Activated naive CD4-positive, alpha-beta T cell treated with anti-CD3 and anti-CD28 coated beads for 36 hours (primary cell): ENCODE results near the gene BRF1. TPM values are rescaled to one million over a fixed set of nuclear protein-coding genes. Genes with fewer than 3 reads are reported as not detected.
A peak's percentile ranks its signal among the peaks of the same experiment; 100 is the strongest.

Experiments
- CTCF ChIA-PET: fragments of 350-600 bp; sonication (Branson Sonifier 250); formaldehyde crosslinking; loops from one replicate; lab custom pipeline; 2021; ENCODE audit warnings: antibody characterized with exemption; lab: Charles Lee
- DNase-seq: peaks from one replicate; pipeline ENCODE4 v3.0.0-alpha.2; 2020
- H3K27ac Mint-ChIP-seq: one replicate; pipeline ENCODE4 v1.8.0; 2021; ENCODE audit warnings: mild to moderate bottlenecking, mixed read lengths
- H3K27me3 Mint-ChIP-seq: one replicate; pipeline ENCODE4 v1.8.0; 2021; ENCODE audit warnings: low read depth, mixed read lengths
- H3K36me3 Mint-ChIP-seq: one replicate; pipeline ENCODE4 v1.8.0; 2021; ENCODE audit warnings: low read depth, mixed read lengths
- H3K4me1 Mint-ChIP-seq: one replicate; pipeline ENCODE4 v1.8.0; 2021; ENCODE audit warnings: low read depth, mixed read lengths
- H3K4me3 Mint-ChIP-seq: one replicate; pipeline ENCODE4 v1.8.0; 2021; ENCODE audit warnings: mild to moderate bottlenecking, moderate library complexity, mixed read lengths
- H3K9me3 Mint-ChIP-seq: one replicate; pipeline ENCODE4 v1.8.0; 2021; ENCODE audit warnings: mixed read lengths
- intact Hi-C: fragments of 100-400 bp; cut with micrococcal nuclease; formaldehyde crosslinking; loops from one replicate; pipeline ENCODE4 v1.15.1; 2023
- total RNA-seq, 2 experiments: library from RNA; stranded (reverse); gene quantifications; one replicate each; pipeline ENCODE4 v1.2.3, GENCODE V29; 2021

The BRF1 gene
- total RNA-seq, 2 experiments from 2014 or later: 20.6 to 23.4 TPM

DNA sequence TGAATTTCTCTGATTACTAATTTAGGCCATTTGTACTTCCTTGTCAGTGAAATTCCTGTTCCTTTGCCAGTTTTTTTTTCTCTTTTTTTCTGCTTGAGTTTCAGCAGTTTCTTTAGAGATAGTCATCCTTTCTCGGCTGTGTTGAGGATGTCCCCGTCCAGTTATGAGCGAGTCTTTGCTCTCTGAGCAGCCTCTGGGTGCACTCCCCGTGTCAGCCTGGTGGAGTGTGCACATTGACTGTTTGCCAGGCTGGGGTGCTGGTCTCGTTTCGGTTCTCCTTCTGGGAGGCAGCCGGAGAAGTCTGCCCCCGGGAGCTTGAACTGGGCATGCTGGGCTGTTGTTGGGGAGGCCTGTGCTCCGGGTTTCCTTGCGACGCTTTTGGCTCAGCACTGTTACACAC is 16.7 kb upstream of the BRF1 start:
- no peak for DNase-seq
- CTCF ChIA-PET: no interaction called here
- Mint-ChIP-seq H3K9me3 (no peaks in the 10 kb centered on the region), H3K27me3 (no peaks in the 10 kb centered on the region), H3K4me3 (no peak overlapping the region), H3K27ac (no peak overlapping the region), H3K4me1 (peaks cover 25% of the 10 kb centered on the region), H3K36me3 (peaks cover 1% of the 10 kb centered on the region)
- intact Hi-C loops: no loop called here

DNA sequence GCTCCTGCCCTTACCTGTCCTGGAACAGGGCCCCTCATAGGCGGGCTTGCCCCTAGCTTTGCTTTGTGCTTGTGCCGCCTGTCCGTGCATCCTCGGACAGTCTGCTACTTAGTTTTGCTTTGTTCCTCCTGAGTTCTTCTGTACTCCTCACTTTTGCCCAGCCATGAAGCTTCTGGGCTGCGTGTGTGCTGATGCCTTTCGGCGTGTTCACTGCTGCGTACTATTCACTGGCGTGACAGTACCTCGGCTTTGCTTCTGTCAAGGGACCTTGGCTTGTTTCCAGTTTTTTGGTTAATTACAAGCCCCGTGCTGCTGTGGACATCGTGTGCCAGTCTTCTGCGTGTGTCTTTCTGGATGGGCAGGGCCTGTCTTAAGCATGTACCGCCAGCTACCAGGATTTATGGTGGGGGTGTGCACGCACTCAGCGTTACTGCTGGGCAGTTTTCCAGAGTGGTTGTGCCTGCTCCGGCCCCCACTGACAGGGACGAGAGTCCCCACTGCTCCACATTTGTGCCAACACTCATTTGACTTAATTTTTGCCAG is 16.2 kb upstream of the BRF1 start:
- Mint-ChIP-seq H3K4me3 (peak overlapping the region; percentile 18), H3K27ac (no peak overlapping the region), H3K36me3 (no peaks in the 10 kb centered on the region), H3K4me1 (peaks cover 25% of the 10 kb centered on the region), H3K9me3 (no peaks in the 10 kb centered on the region), H3K27me3 (no peaks in the 10 kb centered on the region)
- DNase-seq: no peak
- CTCF ChIA-PET: interaction anchor here (0.7 kb wide), 1 partner anchor 230 kb away, joined by 3 read pairs; no protein-coding TSS in a partner anchor
- intact Hi-C loops: no loop called here

DNA sequence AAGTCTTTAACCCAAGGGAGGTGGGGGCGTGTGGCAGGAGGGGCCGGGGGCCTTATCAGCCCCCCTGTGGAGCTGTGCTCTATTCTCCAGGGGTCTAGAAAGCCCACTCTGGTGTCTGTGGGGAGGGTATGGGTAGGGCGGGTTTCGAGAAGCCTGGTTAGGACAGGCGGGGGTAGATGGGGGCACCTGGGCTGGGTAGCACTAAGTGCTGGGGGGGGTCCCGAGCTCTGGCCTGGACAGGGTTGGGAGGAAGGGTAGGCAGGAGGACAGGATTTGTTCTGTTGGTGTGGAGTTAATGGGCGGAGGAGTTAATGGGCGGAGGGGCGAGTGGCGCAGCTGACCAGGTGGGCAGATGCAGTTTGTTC is 15.8 kb upstream of the BRF1 start:
- intact Hi-C loops: no loop called here
- CTCF ChIA-PET: interaction anchor here (0.7 kb wide), 1 partner anchor 230 kb away, joined by 3 read pairs; no protein-coding TSS in a partner anchor
- H3K4me1 Mint-ChIP-seq: peaks cover 25% of the 10 kb centered on the region
- H3K9me3 Mint-ChIP-seq: no peaks in the 10 kb centered on the region
- H3K4me3 Mint-ChIP-seq: peak overlapping the region; percentile 18
- H3K27ac Mint-ChIP-seq: no peak overlapping the region
- no peaks in the 10 kb centered on the region for H3K36me3 Mint-ChIP-seq
- H3K27me3 Mint-ChIP-seq: no peaks in the 10 kb centered on the region
- no peak for DNase-seq

DNA sequence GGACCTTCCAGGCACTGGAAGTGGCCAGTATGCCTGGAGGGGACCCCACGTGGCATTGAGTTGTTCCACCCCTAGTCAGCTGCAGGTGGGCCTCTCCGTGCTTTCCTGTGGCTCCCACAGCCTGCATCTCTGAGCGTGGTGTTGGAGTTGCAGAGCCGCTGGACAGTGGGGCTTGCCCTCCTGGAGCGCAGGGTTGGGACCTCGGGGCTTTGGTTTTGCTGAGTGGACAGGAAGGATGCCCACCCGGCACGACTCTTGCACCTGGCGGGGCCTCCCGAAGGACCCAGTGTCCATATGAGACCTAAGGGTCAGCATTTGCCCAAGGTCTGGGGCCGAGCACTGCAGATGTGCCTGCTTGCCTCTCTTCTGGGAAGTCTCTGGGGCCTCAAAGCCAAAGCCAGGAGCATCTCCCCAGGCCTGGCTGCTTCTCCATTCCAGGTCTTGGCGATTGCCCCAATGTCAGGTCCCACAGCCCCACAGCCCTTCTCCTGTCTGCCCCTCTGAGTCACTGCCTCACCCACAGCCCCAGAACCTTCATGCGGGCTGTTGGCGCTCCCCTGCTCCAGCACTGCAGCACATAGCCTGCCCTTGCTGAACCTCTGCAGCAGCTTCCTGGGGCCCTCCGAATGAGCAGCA is 15.3 kb upstream of the BRF1 start:
- no peaks in the 10 kb centered on the region for H3K36me3 Mint-ChIP-seq
- intact Hi-C loops: no loop called here
- CTCF ChIA-PET: interaction anchor here (0.6 kb wide), 1 partner anchor 20 kb away, joined by 3 read pairs; no protein-coding TSS in a partner anchor

DNA sequence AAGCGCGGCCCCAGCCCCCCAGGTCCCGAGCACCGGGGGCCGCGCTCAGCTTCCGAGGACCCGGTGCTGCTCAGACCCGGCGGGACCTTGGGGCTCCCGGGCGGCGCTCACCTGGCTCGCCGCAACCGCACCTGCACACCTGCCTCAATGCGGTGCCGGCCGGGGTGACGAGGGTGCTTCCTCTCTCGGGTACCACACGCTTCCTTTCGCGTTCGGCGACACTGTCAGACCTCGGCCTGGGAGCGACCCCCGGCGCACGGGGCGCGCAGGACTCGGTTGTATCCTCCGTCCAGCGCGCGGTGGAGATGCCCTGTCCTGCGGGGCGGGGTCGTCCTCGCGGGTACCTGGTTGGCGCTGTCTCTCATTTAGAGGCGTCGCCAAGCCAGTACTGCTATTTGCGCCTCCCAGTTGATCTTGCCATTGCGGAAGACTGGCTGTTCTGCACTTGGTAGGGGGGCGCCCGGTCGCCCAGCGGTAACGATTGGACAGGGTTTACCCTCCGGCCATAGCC is 14.5 kb upstream of the BRF1 start:
- intact Hi-C loops: no loop called here
- H3K27me3 Mint-ChIP-seq: no peaks in the 10 kb centered on the region
- CTCF ChIA-PET: interaction anchor here (0.6 kb wide), 1 partner anchor 19 kb away, joined by 3 read pairs; no protein-coding TSS in a partner anchor

More for the DNA sequence above, 15.3 kb upstream of the BRF1 start:
- Mint-ChIP-seq H3K27me3 (no peaks in the 10 kb centered on the region), H3K4me3 (peak overlapping the region; percentile 85), H3K9me3 (no peaks in the 10 kb centered on the region), H3K4me1 (peaks cover 25% of the 10 kb centered on the region), H3K27ac (no peak overlapping the region)
- no peak for DNase-seq

DNA sequence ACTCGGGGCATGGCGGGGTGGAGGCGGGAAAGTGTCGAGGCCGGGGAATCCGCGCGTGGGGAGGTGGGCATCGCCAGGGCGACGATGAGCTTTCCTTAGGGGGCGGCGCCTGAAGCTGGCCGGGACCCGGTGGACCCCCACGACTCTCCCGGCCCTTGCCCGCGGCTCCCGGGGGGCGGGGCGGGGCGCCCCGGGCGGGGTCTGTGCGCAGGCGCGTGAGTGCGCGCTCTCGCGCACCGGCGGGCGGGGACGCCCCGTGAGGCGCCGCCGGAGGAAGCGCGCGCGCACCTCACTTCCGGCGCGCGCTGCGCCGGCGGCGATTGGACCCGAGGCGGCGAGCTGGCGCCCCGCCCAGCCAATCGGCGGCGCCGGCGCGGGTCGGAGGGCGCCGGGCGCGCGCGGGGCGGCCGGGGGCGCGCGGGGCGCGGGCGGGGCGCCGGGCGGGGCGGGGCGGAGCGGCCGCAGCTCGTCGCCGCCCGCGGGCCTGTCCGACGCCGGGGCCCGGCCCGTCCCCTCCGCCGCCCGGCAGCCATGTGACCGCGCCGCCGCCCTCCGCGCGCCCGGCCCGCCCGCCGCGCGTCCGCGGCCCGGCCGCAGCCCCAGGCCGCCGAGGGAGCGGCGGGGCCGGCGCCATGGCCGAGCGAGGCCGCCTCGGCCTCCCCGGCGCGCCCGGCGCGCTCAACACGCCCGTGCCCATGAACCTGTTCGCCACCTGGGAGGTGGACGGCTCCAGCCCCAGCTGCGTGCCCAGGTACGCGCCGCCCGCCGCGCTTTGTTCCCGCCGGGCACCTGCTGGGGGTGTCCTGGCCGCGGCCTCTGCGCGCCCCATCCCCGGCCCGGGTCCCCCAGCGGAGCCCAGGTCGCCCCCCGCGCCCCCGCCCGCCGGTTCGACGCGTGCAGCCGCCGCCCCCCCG is 13.7 kb upstream of the BRF1 start, which contains the start of gene PACS2:
Gene PACS2, plus strand, starts transcription at position 462 of the 914 bp plus-strand sequence. Its CDS starts 171 bp downstream, at position 633.
- Mint-ChIP-seq H3K9me3 (no peaks in the 10 kb centered on the region), H3K27me3 (no peaks in the 10 kb centered on the region), H3K27ac (peak within 1 kb of the TSS; percentile 46), H3K4me3 (peak within 1 kb of the TSS; percentile 85), H3K4me1 (peaks cover 25% of the 10 kb centered on the region), H3K36me3 (no peaks in the 10 kb centered on the region)
- CTCF ChIA-PET: interaction anchor here (0.6 kb wide), 1 partner anchor 15 kb away, joined by 3 read pairs; no protein-coding TSS in a partner anchor
- intact Hi-C loops: loop anchor here (1.0 kb wide), 1 partner anchor 13 kb away; the partner anchor contains the start of gene BRF1
- DNase-seq: peak; percentile 63

More for the DNA sequence above, 14.5 kb upstream of the BRF1 start:
- peak overlapping the region; percentile 85 for H3K4me3 Mint-ChIP-seq
- peak; percentile 64 for DNase-seq
- peaks cover 25% of the 10 kb centered on the region for H3K4me1 Mint-ChIP-seq
- H3K9me3 Mint-ChIP-seq: no peaks in the 10 kb centered on the region
- H3K27ac Mint-ChIP-seq: peak overlapping the region; percentile 46
- no peaks in the 10 kb centered on the region for H3K36me3 Mint-ChIP-seq

DNA sequence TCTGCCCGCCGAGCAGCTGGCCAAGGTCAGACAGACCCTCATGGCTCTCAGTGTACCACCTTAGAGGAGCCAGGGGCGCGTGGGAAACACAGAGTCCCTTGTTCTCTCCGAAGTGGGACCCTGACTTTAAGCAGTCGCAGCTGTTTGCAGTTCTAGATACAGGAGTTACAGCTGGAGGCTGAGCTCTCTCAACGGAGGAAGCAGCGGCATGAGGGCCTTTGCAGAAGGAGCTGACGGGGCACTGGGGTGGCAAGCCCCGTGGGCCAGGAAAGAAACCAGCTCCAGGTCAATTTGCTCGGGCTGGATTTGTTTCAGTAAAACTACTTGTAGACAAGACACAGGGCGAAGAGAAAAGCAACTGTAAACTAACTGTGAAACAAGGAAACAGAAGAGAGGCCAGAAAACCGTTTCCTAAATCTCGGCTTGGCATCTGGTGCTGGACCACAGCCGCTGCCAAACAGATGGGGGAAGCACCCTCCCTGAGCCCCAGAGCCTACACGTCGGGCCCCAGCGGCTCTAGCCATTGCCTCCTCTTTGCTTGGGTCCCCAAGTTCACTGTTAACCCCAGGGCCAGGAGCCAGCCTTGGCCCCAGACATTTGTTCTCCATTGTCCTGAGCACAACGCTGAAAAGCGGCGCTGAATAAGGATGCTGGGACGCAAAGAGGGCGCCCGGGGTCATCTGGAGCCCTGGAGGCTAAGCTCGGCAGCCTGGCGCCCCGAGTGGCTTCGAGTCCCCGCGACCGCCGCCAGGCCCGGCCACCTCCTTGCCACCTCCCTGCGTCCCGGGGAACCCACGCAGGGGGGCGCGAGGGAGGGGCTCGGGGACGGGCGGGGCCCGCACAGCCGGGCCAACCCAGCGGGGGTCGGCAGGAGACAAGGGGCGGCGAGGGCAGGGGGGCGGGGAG is 12.8 kb upstream of the BRF1 start:
- intact Hi-C loops: loop anchor here (1.0 kb wide), 1 partner anchor 12 kb away; the partner anchor contains the start of gene BRF1
- Mint-ChIP-seq H3K4me3 (peak overlapping the region; percentile 69), H3K9me3 (no peaks in the 10 kb centered on the region), H3K27ac (peak overlapping the region; percentile 30), H3K36me3 (no peaks in the 10 kb centered on the region), H3K27me3 (no peaks in the 10 kb centered on the region), H3K4me1 (peaks cover 25% of the 10 kb centered on the region)
- DNase-seq: peak; percentile 28
- CTCF ChIA-PET: interaction anchor here (0.6 kb wide), 1 partner anchor 14 kb away, joined by 3 read pairs; no protein-coding TSS in a partner anchor

DNA sequence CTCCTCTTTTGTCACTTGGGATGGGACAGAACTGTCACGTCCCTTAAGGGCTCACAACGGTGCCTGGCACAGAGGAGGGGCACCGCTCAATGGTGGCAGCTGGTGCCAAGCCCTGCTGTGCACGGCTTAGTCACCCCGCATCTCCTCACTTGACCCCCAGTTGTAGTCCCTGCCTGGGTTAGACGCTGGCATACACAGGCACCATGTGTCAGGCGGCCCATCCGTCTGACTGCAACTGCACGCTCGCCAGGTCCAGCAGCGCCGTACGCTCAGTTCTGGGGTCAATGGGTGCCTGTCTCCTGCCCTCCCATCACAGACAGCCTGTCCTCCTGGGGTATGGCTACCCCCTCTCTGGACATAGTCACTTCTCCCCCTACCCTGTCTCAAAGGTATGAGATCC is 12.2 kb upstream of the BRF1 start:
- Mint-ChIP-seq H3K4me1 (peaks cover 25% of the 10 kb centered on the region), H3K27me3 (no peaks in the 10 kb centered on the region), H3K27ac (no peak overlapping the region), H3K36me3 (no peaks in the 10 kb centered on the region), H3K9me3 (no peaks in the 10 kb centered on the region), H3K4me3 (peak overlapping the region; percentile 69)
- DNase-seq: no peak
- intact Hi-C loops: no loop called here
- CTCF ChIA-PET: no interaction called here

DNA sequence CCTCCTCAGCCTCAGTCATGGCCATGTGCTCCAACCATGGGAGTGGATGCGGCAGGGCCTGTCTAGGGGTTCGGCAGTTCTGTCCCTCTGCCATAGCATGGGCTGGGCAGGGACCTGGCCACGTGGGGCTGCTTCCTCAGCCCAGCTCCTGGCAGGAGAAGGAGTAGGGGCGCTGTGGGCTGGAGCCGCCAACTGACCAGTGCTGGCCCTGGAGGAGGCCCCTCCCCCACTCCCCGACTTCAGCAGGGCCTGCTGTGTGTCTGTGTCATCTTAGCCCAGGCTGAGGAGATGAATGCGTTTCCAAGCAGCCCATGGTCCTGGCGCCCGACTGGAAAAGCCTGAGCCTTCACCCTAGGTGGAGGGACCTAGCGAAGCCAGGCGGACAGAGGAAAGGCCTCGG is 11.0 kb upstream of the BRF1 start:
- Mint-ChIP-seq H3K27ac (no peak overlapping the region), H3K4me1 (peaks cover 20% of the 10 kb centered on the region), H3K27me3 (no peaks in the 10 kb centered on the region), H3K9me3 (peaks cover 2% of the 10 kb centered on the region), H3K36me3 (no peaks in the 10 kb centered on the region), H3K4me3 (no peak overlapping the region)
- intact Hi-C loops: no loop called here
- CTCF ChIA-PET: no interaction called here
- DNase-seq: no peak

DNA sequence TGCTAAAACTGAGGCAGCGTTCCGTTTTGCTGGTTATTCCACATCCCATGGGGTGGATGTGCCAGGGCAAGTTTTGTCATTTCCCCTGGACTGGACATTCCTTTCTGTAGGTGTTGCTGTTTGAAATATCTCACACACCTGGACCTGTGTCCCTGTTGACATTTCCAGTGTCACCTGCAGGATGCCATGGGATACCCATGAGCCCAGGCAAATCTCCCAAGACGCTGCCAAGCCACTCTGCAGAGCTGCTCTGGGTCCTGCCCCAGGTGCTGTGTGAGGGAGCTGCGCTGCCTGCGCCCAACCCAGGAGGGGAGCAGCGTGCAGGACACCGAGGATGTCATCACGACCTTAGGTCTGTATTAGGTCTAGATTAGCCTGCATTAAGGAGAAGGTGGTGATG is 8.6 kb upstream of the BRF1 start:
- Mint-ChIP-seq H3K27ac (no peak overlapping the region), H3K36me3 (no peaks in the 10 kb centered on the region), H3K4me3 (no peak overlapping the region), H3K27me3 (no peaks in the 10 kb centered on the region), H3K4me1 (peaks cover 21% of the 10 kb centered on the region), H3K9me3 (peaks cover 2% of the 10 kb centered on the region)
- CTCF ChIA-PET: no interaction called here
- intact Hi-C loops: loop anchor here (10.0 kb wide), 1 partner anchor 1605 kb away; no protein-coding TSS in a partner anchor
- DNase-seq: no peak

DNA sequence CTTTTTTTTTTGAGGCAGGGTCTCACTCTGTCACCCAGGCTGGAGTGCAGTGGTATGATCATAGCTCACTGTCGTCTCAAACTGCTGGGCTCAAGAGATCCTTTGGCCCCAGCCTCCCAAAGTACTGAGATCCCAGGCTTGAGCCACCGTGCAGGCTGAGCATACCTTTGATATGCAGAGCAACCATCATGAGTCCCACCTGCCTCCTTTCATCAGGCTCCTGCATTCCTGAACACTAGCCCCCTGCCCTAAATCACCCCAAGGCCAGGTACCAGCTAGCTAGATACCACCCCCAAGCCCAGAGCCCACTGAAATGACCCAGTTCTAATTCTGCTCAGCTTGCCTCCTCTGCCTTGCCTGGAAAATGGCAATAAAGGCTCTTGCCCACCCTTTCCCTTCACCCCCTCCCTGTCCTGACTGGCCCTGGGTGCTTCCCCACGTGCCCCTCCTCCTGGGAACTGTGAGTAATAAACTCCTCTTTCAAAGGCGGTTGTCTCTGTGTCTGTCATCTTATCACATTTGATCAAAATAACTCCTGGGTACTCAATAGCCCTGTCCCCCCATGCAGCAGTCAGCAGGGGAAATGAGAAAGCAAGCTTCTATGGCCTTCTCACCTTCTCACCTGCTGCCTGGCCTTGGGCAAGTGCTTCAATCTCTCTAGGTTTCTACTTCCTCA is 6.4 kb upstream of the BRF1 start:
- CTCF ChIA-PET: interaction anchor here (0.6 kb wide), 1 partner anchor 36 kb away, joined by 6 read pairs; no protein-coding TSS in a partner anchor
- no peak overlapping the region for H3K27ac Mint-ChIP-seq

More for the DNA sequence above, 6.4 kb upstream of the BRF1 start:
- DNase-seq: no peak
- Mint-ChIP-seq H3K4me1 (peaks cover 23% of the 10 kb centered on the region), H3K27me3 (no peaks in the 10 kb centered on the region), H3K4me3 (no peak overlapping the region), H3K9me3 (peaks cover 2% of the 10 kb centered on the region), H3K36me3 (no peaks in the 10 kb centered on the region)
- intact Hi-C loops: loop anchor here (10.0 kb wide), 1 partner anchor 1602 kb away; no protein-coding TSS in a partner anchor
